NCI-H1694 treated with DMSO at 0.1 percent for 48 hours (cell line): ENCODE results near the gene SNRPN.
"Not testable (repeated sequence)": the region's sequence is repeated elsewhere in the genome, so short reads cannot be mapped to it uniquely, and the experiment has no call there.

Experiments used
- DNase-seq: peaks from one replicate; lab custom pipeline; 2025; lab: John Stamatoyannopoulos, UW

SNRPN gene

DNA sequence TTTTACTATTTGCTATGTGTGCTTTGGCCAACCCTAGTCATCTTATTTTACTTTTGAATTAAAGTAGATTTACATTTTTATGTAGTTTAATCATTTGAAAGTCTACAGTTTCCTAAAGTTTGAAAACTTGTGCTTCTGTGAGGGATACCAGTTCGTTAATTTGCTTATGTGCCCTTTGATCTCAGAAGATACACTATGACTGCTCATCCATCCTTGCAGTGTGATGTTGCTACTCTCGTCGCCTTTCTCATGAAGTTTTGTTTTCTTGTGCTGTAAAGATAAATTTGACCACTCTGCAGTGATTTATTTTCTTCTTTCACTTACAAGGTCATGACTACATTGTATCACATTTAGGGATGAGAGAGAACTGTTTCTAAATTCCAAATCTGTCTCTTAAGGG lies 16.3 kb downstream of the SNRPN start:
- no peak for DNase-seq

DNA sequence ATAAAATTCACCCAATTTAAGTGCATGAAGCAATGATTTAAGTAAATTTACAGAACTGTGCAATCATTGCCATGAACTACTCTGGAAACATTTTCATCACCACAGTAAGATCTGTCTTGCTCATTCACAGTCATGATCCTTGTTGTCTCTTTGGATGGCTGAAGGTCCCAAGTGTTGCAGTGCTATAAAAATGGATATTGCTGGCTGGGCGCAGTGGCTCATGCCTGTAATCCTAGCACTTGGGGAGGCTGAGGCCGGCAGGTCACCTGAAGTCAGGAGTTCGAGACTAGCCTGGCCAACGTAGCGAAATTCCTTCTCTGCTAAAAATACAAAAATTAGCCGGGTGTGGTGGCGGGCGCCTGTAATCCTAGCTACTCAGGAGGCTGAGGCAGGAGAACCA lies 17.0 kb downstream of the SNRPN start:
- DNase-seq, result no peak

DNA sequence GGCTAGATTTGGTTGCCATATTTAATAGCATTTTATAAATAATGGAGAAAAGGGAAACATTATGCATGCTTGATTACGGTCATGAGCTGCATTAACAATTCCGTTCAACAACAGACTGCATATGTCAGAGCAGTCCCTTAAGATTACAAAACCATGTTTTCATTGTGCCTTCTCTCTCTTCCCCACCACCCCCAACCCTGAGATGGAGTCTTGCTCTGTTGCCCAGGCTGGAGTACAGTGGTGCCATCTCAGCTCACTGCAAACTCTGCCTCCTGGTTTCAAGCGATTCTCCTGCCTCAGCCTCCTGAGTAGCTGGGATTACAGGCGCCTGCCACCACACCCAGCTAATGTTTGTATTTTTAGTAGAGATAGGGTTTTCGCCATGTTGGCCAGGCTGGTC lies 17.9 kb downstream of the SNRPN start:
- DNase-seq, result not testable (repeated sequence)

DNA sequence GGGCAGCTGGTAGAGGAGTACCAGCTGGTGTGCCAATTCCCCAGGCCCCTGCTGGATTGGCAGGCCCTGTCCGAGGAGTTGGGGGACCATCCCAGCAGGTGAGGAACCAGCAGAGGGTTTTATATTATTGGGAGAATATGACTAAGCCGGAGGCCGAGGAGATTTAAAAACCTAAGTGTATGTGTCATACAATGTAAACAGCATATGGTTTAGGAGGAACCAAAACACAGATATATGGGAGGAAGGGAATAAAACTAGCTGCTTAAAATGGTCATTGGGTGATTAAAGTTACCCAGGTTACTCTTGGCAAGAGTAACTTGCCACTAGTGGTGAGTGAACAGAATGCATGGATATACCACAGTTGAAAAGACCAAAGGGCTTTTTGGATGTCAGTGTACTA lies 22.1 kb downstream of the SNRPN start:
- DNase-seq, result no peak

DNA sequence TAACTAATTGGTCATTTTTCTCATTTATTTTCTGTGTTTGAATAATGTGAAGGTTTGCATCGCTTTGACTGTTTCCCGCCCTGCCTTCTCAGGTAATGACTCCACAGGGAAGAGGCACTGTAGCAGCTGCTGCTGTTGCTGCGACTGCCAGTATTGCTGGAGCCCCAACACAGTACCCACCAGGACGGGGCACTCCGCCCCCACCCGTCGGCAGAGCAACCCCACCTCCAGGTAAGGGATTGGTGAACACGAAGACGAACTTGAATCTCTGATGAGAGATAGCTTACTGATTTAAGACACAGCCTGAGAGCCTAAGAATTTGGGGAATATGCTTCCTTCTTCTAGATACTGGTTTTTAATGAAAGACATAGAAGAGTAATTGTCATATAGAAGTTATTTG lies 22.9 kb downstream of the SNRPN start:
- DNase-seq, result no peak

DNA sequence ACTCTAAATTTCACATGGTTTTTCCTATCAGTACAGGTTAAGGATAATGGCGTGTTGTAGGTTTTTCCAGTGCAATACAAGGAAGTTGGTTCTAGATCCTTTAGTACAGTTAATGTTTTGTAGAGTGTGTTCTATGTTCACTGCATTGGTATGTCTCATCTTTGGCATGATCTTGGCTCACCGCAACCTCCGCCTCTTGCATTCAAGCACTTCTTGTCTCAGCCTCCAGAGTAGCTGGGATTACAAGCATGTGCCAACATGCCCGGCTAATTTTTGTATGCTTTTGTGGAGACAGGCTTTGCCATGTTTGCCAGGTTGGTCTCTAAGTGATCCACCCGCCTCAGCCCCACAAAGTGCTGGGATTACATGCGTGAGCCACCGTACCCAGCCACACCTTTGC lies 30.4 kb downstream of the SNRPN start:
- no peak for DNase-seq

DNA sequence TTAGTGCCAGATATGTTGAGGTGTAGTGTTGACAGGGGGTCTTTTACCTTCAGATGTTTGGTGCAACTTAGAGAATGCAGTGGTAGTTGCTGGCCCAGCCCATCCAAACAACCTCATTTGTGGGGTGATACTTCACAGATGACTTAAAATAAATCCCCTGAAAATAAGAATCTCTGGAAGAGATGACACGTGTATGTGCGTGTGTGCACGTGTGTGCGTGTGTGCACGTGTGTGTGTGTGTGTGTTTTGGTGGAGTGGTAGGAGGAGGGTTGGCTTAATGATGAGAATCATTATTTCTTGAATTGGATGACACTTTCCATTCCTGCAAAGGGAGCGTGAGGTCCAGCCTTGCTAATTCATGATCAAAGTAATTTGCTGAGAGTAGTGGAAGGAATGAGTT lies 31.9 kb downstream of the SNRPN start:
- no peak for DNase-seq

DNA sequence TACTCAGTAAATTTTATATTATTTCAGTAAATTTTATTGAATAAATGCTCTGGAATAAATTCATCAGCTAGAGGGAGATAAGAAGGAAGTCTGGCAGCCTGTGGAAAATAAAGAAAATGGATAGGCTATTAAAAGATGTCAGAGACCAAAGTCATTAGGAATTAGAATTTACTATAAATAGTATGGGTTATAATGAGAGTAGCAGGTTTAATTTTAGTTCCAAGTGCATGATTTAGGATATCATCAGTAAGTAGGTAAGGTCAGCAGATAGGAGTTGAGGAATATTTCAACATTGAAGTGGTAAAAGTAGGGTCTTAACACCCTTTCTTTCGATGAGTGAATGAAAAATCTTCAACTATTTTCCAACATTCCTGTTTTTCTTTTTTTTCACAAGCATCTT lies 64.6 kb downstream of the SNRPN start:
- DNase-seq, result no peak

DNA sequence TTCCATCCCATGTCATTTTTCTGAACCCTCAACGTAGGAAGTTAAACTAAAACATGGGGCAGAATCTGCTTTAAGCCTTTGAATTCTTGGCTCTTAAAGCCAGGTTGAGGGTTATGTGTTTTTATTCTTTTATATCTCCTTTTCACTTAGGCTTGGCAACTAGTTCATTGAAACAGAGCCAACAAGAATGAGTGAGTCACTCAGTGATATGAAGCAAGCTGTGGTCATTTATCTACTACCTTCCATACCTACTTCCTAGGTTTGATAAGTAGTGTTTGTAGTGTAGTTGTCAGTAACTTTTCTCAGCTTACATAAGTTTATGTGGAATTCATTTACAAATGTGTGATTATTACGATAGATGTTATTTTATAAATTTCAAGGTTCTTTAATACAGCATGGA lies 67.4 kb downstream of the SNRPN start:
- no peak for DNase-seq
